ENCODE measurements around the gene ARMCX5.

ARMCX5 gene

DNA sequence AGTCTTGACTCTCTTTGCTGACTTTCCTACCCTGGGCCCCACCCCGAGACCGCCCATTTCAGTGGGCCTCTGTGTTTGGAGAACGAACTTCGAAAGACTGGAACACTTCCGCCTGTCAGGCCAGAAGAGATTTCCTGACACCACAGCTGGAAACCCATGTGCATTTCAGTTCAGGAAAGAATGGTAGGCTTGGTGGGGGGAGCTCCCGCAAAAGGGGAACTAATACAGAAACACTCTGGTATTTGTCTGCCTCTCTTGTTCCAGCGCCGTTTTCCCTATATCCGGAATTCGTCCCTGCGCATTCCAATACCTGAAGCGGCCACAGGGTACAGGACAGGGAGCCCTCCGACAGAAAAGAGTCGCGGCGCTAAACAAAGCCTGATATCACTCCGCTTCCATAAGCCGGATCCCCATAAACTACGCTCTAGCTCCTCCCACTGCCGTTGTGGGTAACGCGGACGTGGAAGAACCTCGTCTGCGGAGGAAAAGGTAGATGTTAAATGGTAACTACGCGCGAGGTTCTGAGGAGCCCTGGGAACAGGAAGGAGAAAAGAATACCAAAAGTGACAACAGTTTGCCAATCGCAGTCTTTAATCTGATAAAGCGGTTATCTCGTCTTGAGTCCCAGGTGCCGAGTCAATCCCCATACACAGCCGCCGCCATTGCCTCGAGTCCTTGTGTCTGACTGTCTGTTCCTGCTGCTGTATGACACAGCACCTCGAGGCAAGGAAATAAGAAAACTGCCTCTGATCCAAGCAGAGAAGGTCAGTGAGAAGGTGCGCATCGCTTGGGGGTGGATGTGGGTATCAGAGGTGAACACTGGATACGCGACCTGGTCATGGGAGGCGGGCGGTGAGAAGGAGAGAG, at the start of gene ARMCX5:
Gene ARMCX5, plus strand, starts transcription at position 432 of the 867 bp plus-strand sequence. CDS start 2,627 bp downstream, outside the sequence.
- DNase-seq (ENCODE audit: low read depth), result peak; percentile 57

DNA sequence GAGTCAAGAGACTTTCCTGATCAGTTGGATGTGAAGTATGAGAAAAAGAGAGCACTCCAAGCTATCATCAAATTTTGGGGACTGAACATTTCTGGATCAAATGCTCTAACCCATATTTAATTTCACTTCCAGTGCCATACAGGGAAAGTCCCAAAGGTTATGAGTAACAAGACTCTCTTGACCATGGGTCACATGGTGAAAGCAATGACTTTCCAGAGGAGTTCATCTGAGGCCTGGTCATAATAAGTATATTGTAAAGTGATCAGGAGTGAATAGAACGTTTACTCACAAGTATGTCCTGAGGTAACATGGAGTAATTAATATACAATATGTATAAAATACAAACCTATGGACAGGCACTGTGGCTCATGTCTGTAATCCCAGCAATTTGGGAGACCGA, 40.7 kb upstream of the ARMCX5 start:
- no peak for DNase-seq (ENCODE audit: low read depth)

DNA sequence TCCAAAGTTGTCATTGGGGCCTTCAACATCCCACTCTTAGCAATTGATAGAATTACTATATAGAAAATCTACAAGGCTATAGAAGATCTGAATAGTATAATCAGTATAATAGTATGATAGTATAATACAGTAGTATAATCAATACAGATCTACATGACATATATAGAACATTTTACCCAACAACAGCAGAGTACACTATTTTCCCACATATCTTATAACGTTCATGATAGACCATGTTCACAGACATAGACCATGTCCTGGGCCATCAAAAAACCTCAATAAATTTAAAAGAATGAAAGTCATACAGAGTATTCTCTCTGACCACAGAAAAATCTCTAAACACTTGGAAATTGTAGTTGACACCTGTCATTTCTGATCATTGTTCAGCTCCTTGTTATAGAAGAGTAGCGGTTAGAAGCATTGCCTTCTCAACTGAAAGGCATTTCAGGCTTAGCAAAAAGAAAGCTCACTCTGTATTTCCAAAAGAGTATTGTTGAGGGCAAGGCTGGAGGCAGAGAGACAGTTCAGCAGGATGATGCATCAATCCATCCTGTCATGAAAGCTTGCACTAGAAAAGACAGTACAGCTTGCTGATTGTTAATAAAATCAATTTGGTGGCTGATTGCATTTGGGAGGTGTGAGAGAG, 38.8 kb upstream of the ARMCX5 start:
- DNase-seq (ENCODE audit: low read depth), result no peak

DNA sequence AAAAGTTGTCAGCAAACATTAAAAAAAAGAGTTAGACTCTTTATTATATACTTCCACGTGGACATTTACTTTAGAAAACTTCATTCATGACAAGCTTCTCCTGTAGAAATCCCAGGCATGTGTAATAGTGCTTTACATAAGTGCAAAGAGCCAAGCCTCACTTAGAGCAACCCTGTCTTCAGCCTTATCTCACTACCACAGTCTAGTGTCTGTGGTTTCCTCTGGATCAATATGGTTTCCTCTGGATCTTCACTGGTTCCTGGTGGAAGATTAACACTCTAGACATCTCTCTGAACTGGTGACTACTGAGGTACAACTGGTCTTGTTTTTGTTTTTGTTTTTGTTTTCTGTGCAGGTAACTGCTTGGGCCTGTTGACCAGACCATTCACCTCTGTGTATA, 18.4 kb upstream of the ARMCX5 start:
- no peak for DNase-seq (ENCODE audit: low read depth)

DNA sequence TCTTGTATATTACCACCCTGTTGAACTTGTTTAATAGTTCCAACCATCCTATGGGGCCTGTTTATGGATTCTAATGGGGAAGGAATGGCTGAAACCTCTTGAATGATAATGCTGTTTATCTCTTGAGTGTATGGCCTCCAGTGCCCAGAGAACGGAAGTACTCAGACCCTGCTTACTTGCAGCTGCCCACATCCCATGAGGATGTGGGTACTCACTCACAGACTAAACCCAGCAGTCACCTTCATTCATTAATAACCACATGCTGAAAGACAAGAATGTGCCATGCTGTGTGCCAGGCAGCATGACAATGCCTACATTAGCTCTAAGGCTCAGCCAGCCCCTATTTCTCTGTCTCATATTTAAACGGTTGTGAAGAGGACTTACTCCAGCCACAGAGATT, 5.9 kb upstream of the ARMCX5 start:
- DNase-seq (ENCODE audit: low read depth), result no peak

DNA sequence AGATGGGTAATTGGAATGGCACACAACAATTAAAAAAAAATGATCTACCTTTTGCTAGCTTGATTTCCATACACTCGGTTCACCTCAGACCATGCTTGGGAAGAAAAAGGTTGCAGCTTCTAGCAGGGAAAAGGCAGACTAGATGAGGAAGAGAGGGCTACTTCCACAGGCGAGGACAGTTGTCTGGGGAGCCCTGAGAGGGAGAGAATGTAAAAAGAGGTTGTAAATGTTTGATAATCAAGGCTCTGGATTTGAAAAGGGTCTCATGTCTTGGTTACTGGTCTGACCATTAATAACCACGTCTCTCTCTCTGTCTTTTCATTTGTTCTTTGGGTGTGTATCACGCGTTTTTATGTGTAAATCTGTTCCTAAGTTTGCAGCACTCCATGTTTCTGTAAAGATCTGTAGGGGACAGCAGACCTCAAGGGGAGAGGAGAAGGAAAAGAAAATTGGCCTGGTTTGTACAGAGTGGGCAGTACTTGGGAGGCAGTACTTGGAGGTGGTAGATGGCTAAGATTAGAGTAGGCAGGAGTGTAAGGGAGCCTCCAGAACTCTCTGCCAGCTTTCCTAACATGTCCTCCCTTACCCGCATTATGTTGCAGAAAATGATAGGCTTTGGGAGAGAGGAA, 750 bp downstream of the ARMCX5 start:
- peak; percentile 8 for DNase-seq (ENCODE audit: low read depth)

DNA sequence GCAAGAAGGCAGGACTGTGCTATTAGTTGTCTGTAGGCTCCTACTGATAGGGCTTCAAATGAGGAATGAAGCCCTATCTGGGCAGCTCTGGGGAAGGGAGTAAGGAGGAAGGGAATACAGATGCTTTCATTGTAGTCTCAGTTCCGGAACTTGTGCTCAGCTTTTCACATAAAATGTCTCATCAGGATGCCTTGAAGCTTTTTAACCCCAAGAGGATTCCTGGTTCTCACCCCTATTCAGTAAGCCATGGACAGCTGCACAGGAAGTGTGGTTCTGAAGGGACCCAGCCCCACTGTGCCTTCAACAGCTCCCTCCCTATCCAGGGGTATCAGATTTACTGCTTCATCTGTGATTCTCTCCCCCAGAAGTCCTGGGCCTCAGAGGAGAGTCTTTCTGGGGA, 5.0 kb downstream of the ARMCX5 start:
- DNase-seq (ENCODE audit: low read depth), result no peak

DNA sequence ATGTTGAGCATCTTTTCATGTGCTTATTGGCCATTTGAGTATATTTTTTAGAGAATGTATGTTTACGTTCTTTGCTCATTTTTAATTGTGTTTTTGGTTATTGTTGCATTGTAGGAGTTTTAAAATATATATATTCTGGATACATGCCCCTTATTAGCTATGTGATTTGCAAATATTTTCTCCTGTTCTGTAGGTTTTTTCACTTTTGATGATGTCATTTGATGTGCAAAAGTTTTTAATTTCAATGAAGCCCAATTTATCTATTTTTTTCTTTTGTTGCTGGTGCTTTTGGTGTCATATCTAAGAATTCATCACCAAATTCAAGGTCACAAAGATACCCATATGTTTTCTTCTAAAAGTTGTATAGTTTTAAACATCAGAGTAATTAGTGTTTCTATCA, 6.8 kb downstream of the ARMCX5 start:
- no peak for DNase-seq (ENCODE audit: low read depth)

DNA sequence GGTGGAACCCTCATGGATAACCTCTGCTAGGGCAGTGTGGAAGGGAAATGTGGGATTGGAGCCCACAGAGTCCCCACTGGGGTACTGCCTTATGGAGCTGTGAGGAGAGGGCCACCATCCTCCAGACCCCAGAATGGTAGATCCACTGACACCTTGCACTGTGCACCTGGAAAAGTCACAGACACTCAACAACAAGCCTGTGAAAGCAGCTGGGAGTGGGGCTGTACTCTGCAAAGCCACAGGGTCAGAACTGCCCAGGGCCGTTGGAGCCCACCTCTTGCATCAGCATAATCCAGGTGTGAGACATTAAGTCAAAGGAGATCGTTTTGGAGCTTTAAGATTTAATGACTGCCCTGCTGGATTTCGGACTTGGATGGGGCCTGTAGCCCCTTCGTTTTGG, 11.6 kb downstream of the ARMCX5 start:
- DNase-seq (ENCODE audit: low read depth), result no peak

DNA sequence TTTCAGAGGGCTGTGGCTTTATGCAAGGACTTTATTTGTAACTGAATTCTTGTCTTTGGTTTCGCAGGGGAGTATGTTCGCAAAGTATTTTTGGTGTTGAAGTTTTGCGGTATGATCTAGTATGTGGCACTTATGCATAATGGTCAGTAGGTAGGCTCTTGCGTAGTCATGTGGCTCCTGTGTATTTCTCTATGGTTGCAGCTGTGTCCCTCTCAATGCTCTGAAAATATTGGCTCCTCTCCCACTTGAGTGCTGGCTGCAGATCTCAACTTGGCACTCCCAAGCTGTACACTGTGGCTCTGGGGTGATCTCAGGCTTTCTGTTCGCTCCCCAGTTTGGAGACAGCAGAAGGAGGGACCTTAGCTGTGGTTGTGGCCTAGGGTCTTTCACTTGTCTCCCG, 24.8 kb downstream of the ARMCX5 start:
- no peak for DNase-seq (ENCODE audit: low read depth)

DNA sequence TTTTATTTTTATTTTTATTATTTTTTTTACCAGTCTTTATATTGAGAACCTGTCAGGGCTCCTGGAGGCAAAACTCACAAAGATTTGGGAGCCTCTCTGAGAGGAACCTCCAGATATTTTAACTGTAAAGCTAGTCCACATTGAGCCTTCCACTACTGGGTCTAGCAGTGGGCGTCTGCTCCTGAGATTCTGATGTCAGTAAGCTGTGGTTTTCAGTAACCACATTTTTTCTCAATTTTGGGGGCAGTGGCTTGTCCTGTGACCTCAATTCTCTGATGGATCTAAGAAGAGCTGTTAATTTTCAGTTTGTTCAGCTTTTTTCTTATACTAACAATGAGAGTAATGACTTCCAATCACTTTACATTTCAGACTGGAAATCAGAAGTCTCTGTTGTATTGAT, 28.3 kb downstream of the ARMCX5 start:
- DNase-seq (ENCODE audit: low read depth), result no peak

DNA sequence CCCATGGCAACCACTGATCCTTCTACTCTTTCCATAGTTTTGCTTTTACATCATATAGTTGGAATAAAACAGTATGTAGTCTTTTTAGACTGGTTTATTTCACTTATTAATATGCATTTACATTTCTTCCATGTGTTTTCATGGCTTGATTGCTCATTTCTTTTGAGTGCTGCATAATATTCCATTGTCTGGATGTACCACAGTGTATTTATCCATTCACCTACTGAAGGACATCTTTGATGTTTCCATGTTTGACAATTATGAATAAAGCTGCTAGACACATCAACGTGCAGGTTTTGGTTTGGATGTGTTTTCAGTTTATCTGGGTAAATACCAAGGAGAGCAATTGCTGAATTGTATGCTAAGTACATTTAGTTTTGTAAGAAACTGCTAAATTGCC, 38.2 kb downstream of the ARMCX5 start:
- no peak for DNase-seq (ENCODE audit: low read depth)

DNA sequence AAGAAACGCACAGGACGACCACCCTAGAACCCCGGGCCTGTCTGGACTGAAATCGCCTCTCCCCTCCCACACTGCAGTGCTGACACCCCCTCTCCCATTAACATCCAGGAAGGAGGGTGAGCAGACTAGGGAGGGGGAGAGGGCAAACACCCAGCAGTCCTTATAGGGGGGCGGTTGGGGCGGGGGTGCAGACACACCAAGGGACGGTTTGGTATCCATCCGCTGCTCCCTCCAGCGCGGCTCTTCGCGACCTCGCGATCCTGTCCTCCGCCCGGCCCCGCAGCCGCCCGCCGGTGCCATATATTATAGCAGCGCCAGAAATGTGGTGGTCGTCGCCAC, 51.6 kb downstream of the ARMCX5 start:
- no peak for DNase-seq (ENCODE audit: low read depth)

DNA sequence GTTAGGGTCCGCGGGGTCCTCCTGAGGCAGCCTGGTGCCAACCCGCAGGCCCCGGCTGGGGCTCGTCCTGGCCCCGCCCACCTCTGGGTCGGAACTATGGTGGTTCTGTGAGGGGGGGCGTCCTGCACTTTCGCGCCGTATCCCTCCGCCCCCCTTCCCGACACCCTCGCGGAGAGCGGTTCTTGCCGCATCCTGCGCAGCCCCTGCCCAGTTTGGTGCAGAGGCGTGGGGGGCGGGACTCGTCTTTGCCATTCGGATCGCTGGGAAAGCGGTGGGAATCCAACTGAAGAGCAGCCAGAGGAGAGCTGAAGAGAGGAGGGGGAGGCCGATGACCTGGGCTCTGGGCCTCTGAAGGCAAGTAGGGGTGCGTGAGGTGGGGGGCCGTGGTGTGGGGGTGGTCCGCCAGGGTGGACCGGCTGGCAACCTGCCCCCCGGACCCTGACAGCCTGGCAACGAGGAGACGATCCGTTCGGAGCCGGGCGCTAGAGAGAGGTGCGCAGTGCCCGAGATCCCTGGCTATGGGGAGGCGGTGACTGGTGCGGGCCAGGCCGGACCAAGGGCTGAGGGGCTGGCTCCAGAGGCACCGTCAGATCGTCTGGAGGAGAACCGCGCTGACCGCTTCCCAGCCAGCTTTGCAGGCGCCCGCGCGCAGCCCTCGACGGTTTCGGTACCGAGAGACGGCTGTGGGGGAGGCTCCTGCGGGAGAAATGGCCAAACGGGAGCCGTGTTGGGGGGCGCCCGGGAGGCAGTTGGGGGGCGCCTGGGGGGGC, 52.1 kb downstream of the ARMCX5 start, which contains the start of gene GPRASP1:
Gene GPRASP1, plus strand, starts transcription at position 242 of the 770 bp plus-strand sequence. CDS start 2,431 bp downstream, outside the sequence.
- DNase-seq (ENCODE audit: low read depth), result no peak

DNA sequence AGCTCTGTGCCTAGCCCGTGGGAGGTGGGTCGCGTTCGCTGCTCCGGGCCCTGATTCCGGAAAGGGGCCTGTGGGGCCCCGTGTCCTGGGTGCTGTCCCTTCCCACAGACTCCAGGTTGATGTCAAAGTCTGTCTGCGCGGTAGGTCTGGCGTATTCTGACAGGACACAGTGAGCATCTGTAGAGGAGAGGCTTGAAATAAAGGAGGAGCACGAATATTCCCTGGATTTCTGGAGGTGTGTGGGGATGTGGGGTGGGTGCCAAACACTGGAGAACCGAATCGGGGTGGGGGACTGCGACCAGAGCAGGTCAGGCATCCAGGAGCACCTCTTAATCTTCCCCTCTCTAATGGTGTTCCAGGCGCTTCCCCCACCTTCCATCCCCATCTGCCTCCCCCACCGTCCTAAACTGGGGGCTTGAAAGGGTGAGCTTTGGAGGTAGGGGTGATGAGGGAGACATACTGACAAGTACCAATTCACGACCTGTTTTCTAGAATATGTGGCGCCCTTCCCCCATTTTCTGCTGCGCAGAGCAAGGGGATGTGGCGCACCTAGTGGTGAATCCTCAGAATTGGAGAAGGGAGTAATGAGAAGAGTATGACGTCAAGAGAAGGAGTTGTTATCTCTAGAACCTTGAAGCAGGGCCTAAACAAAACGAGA, 52.8 kb downstream of the ARMCX5 start:
- no peak for DNase-seq (ENCODE audit: low read depth)

Data from GM04504 (cell line).